Amniotic epithelial cell (primary cell): Measurements from ENCODE around the gene ZEB2.

ENCODE experiments used
- DNase-seq: peaks from one replicate; pipeline ENCODE4 v3.0.0-alpha.2; 2010; ENCODE audit warnings: low read depth

Gene ZEB2

GRCh38 chr2:144421606-144422510, 98.1 kb downstream of the ZEB2 start:
- no peak for DNase-seq

GRCh38 chr2:144419218-144419617, 100.7 kb downstream of the ZEB2 start:
- no peak for DNase-seq

- DNase-seq, result no peak
Measured at GRCh38 chr2:144415386-144415785, 104.5 kb downstream of the ZEB2 start.

GRCh38 chr2:144414324-144414845, 105.5 kb downstream of the ZEB2 start:
- peak; percentile 99 for DNase-seq

- DNase-seq, result no peak
Measured at GRCh38 chr2:144412709-144413108, 107.2 kb downstream of the ZEB2 start.

GRCh38 chr2:144411473-144411872, 108.4 kb downstream of the ZEB2 start:
- DNase-seq, result no peak

GRCh38 chr2:144409241-144409640, 110.7 kb downstream of the ZEB2 start:
- no peak for DNase-seq

GRCh38 chr2:144407262-144407661, 112.7 kb downstream of the ZEB2 start:
- no peak for DNase-seq

- DNase-seq, result peak; percentile 65
Measured at GRCh38 chr2:144405982-144406788, 113.7 kb downstream of the ZEB2 start.

- no peak for DNase-seq
Measured at GRCh38 chr2:144405321-144405720, 114.6 kb downstream of the ZEB2 start.

GRCh38 chr2:144404586-144405314, 115.2 kb downstream of the ZEB2 start:
- DNase-seq, result peak; percentile 20

- no peak for DNase-seq
Measured at GRCh38 chr2:144403933-144404332, 116.0 kb downstream of the ZEB2 start.

GRCh38 chr2:144402251-144402650, 117.7 kb downstream of the ZEB2 start:
- no peak for DNase-seq

- no peak for DNase-seq
Measured at GRCh38 chr2:144401036-144401435, 118.9 kb downstream of the ZEB2 start.

- DNase-seq, result no peak
Measured at GRCh38 chr2:144396318-144396717, 123.6 kb downstream of the ZEB2 start.

GRCh38 chr2:144390424-144391020, 129.4 kb downstream of the ZEB2 start:
- no peak for DNase-seq

GRCh38 chr2:144389930-144390311, 130.0 kb downstream of the ZEB2 start:
- DNase-seq, result no peak

GRCh38 chr2:144389151-144389929, 130.6 kb downstream of the ZEB2 start:
- no peak for DNase-seq

GRCh38 chr2:144385381-144385780, 134.5 kb downstream of the ZEB2 start:
- DNase-seq, result no peak

GRCh38 chr2:144383571-144384100, 136.3 kb downstream of the ZEB2 start:
- no peak for DNase-seq

GRCh38 chr2:144382849-144383248, 137.1 kb downstream of the ZEB2 start:
- no peak for DNase-seq
